ENCODE measurements around the gene ZNF624.
A peak's percentile ranks its signal among the peaks of the same experiment; 100 is the strongest.

ZNF624 gene

GRCh38 chr17:16662936-16663335, 9.3 kb upstream of the ZNF624 start:
- TF ChIP-seq CTCF (conservative IDR thresholded peaks at IDR 0.05; ENCODE audit: control insufficient read depth, insufficient read depth, low read depth, low read length): no peak
- no peak for DNase-seq (ENCODE audit: low read depth)
- no peak overlapping the region for H3K4me3 ChIP-seq (ENCODE audit: control insufficient read depth, low read depth, low read length)

- no peak for DNase-seq (ENCODE audit: low read depth)
- TF ChIP-seq CTCF (conservative IDR thresholded peaks at IDR 0.05; ENCODE audit: control insufficient read depth, insufficient read depth, low read depth, low read length): no peak
- no peak overlapping the region for H3K4me3 ChIP-seq (ENCODE audit: control insufficient read depth, low read depth, low read length)
Measured at GRCh38 chr17:16661217-16661616, 7.6 kb upstream of the ZNF624 start.

- DNase-seq (ENCODE audit: low read depth): peak; percentile 4
- TF ChIP-seq CTCF (conservative IDR thresholded peaks at IDR 0.05; ENCODE audit: control insufficient read depth, insufficient read depth, low read depth, low read length): no peak
- peak overlapping the region; percentile 75 for H3K4me3 ChIP-seq (ENCODE audit: control insufficient read depth, low read depth, low read length)
Measured at GRCh38 chr17:16652847-16653366, 743 bp downstream of the ZNF624 start.

- no peak for TF ChIP-seq CTCF (conservative IDR thresholded peaks at IDR 0.05; ENCODE audit: control insufficient read depth, insufficient read depth, low read depth, low read length)
- no peak for DNase-seq (ENCODE audit: low read depth)
- no peak overlapping the region for H3K4me3 ChIP-seq (ENCODE audit: control insufficient read depth, low read depth, low read length)
Measured at GRCh38 chr17:16652252-16652651, 1.4 kb downstream of the ZNF624 start.

GRCh38 chr17:16649585-16649984, 4.1 kb downstream of the ZNF624 start:
- no peak for DNase-seq (ENCODE audit: low read depth)
- H3K4me3 ChIP-seq (ENCODE audit: control insufficient read depth, low read depth, low read length): no peak overlapping the region
- no peak for TF ChIP-seq CTCF (conservative IDR thresholded peaks at IDR 0.05; ENCODE audit: control insufficient read depth, insufficient read depth, low read depth, low read length)

GRCh38 chr17:16639438-16639837, 14.2 kb downstream of the ZNF624 start:
- DNase-seq (ENCODE audit: low read depth): no peak
- H3K4me3 ChIP-seq (ENCODE audit: control insufficient read depth, low read depth, low read length): no peak overlapping the region
- TF ChIP-seq CTCF (conservative IDR thresholded peaks at IDR 0.05; ENCODE audit: control insufficient read depth, insufficient read depth, low read depth, low read length): no peak

- no peak for TF ChIP-seq CTCF (conservative IDR thresholded peaks at IDR 0.05; ENCODE audit: control insufficient read depth, insufficient read depth, low read depth, low read length)
Measured at GRCh38 chr17:16623282-16623681, 30.4 kb downstream of the ZNF624 start.

More at GRCh38 chr17:16623282-16623681, 30.4 kb downstream of the ZNF624 start:
- no peak overlapping the region for H3K4me3 ChIP-seq (ENCODE audit: control insufficient read depth, low read depth, low read length)
- no peak for DNase-seq (ENCODE audit: low read depth)

All from fibroblast of mammary gland (primary cell).